ENCODE data around the gene FHAD1.

DNA sequence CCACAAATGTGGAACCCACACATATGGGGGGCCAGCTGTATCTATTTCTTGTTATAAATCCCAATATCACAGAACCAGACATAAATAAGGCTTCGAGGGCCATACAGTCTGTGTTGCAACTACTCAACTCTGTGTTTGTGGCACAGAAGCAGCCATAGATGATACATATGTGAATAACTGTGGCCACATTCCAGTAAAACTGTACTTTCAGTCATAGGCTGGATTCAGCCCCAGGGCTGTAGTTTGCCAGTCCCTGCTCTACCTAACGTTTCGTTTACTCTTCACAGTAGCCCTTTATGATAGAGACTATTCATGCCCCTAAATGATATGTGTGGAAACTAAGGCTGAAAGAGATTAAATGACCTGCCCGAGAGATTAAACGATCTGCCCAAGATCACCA lies 48.7 kb downstream of the FHAD1 start:
- TF ChIP-seq, protein P1, sequence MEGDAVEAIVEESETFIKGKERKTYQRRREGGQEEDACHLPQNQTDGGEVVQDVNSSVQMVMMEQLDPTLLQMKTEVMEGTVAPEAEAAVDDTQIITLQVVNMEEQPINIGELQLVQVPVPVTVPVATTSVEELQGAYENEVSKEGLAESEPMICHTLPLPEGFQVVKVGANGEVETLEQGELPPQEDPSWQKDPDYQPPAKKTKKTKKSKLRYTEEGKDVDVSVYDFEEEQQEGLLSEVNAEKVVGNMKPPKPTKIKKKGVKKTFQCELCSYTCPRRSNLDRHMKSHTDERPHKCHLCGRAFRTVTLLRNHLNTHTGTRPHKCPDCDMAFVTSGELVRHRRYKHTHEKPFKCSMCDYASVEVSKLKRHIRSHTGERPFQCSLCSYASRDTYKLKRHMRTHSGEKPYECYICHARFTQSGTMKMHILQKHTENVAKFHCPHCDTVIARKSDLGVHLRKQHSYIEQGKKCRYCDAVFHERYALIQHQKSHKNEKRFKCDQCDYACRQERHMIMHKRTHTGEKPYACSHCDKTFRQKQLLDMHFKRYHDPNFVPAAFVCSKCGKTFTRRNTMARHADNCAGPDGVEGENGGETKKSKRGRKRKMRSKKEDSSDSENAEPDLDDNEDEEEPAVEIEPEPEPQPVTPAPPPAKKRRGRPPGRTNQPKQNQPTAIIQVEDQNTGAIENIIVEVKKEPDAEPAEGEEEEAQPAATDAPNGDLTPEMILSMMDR (CRISPR knock-in tag; IDR thresholded peaks at IDR 0.05) = no peak
- no peak for TF ChIP-seq MYC (CRISPR knock-in tag; IDR thresholded peaks at IDR 0.05; ENCODE audit: borderline replicate concordance)
- no peak for TF ChIP-seq ZNF101 (CRISPR knock-in tag; IDR thresholded peaks at IDR 0.05; ENCODE audit: borderline replicate concordance, low read depth)
- no peak for TF ChIP-seq RBM22 (optimal IDR thresholded peaks at IDR 0.05; ENCODE audit: low read length)

All from HepG2 (cell line).